H1 (cell line): ENCODE results near the gene IGFL2. TPM values are rescaled to one million over a fixed set of nuclear protein-coding genes. Genes with fewer than 3 reads are reported as not detected.
A peak's percentile ranks its signal among the peaks of the same experiment; 100 is the strongest.

Experiments
- CTCF ChIA-PET: fragments of 300-600 bp; sonication (Branson Sonifier 250); formaldehyde crosslinking; loops from one replicate; lab custom pipeline; 2021; ENCODE audit not compliant: partially characterized antibody; lab: Charles Lee
- POLR2A ChIA-PET: fragments of 300-600 bp; sonication (Branson Sonifier 250); formaldehyde crosslinking; loops from one replicate; lab custom pipeline; 2021; ENCODE audit warnings: inconsistent platforms; ENCODE audit not compliant: partially characterized antibody; lab: Charles Lee
- DNase-seq, 2 experiments: peaks; one replicate each; pipeline versions ENCODE4 v3.0.0 to v3.0.0-alpha.2; 2010 to 2022; ENCODE audit warnings: low spot score in 2 of 2, low read depth in 1 of 2, mixed read lengths in 1 of 2
- FAIRE-seq: peaks from 2 replicates; lab custom pipeline; 2011; peaks lifted over from hg19 to GRCh38; lab: Jason Lieb, UNC
- H2AFZ ChIP-seq: 2 replicates; pipeline ENCODE4 v1.8.1; 2012; ENCODE audit warnings: low read length, inconsistent platforms
- H2AK5ac ChIP-seq: 2 replicates; pipeline ENCODE4 v1.6.1; 2013; ENCODE audit warnings: low read depth, low read length
- H2BK120ac ChIP-seq: replicated peaks from 2 replicates; pipeline ENCODE3; 2013; ENCODE audit warnings: low read depth, low read length, inconsistent platforms
- H2BK12ac ChIP-seq: 2 replicates; pipeline ENCODE4 v1.6.1; 2013; ENCODE audit warnings: low read depth, low read length
- H2BK15ac ChIP-seq: 2 replicates; pipeline ENCODE4 v1.6.1; 2013; ENCODE audit warnings: low read length
- H2BK20ac ChIP-seq: 2 replicates; pipeline ENCODE4 v1.6.1; 2013; ENCODE audit warnings: low read length
- H2BK5ac ChIP-seq: 2 replicates; pipeline ENCODE4 v1.6.1; 2013; ENCODE audit warnings: low read depth, low read length
- H3K14ac ChIP-seq: 2 replicates; pipeline ENCODE4 v1.6.1; 2013; ENCODE audit warnings: inconsistent platforms; ENCODE audit not compliant: insufficient read length
- H3K18ac ChIP-seq: 2 replicates; pipeline ENCODE4 v1.6.1; 2013; ENCODE audit warnings: low read length; ENCODE audit errors: extremely low read depth
- H3K23ac ChIP-seq: 2 replicates; pipeline ENCODE4 v1.6.1; 2013; ENCODE audit warnings: inconsistent platforms; ENCODE audit not compliant: insufficient read length
- H3K23me2 ChIP-seq: 2 replicates; pipeline ENCODE4 v1.6.1; 2013; ENCODE audit warnings: low read depth, low read length
- H3K27ac ChIP-seq: 2 replicates; pipeline ENCODE4 v1.6.1; 2011; ENCODE audit warnings: low read depth, low read length, inconsistent platforms
- H3K27me3 ChIP-seq, 4 experiments: replicated peaks in 1 of 4; 1 replicate in 1 of 4; 2 replicates in 3 of 4; pipeline versions ENCODE4 v1.6.1 to v1.8.1; 2011 to 2013; ENCODE audit warnings: low read length in 3 of 4, mild to moderate bottlenecking in 3 of 4, inconsistent platforms in 2 of 4, mixed read lengths in 2 of 4, moderate library complexity in 1 of 4; ENCODE audit not compliant: control insufficient read depth in 3 of 4, insufficient read depth in 3 of 4; ENCODE audit errors: extremely low read depth in 1 of 4
- H3K36me3 ChIP-seq, 4 experiments: 2 replicates each; pipeline versions ENCODE4 v1.6.1 to v1.8.1; 2011 to 2013; ENCODE audit warnings: mild to moderate bottlenecking in 4 of 4, low read length in 3 of 4, moderate library complexity in 2 of 4, control low read depth in 1 of 4, inconsistent platforms in 1 of 4; ENCODE audit not compliant: insufficient read depth in 4 of 4, control insufficient read depth in 2 of 4
- H3K4ac ChIP-seq: replicated peaks from 2 replicates; pipeline ENCODE3; 2013; ENCODE audit warnings: low read length, low read depth, mixed read lengths, inconsistent platforms; ENCODE audit not compliant: insufficient read length
- H3K4me1 ChIP-seq, 4 experiments: replicated peaks in 1 of 4; 1 replicate in 1 of 4; 2 replicates in 3 of 4; pipeline versions ENCODE4 v1.6.1 to v1.8.1; 2011 to 2013; ENCODE audit warnings: low read length in 3 of 4, inconsistent platforms in 2 of 4, mixed read lengths in 1 of 4; ENCODE audit not compliant: insufficient read depth in 4 of 4, control insufficient read depth in 3 of 4
- H3K4me2 ChIP-seq, 2 experiments: 2 replicates each; pipeline versions ENCODE4 v1.6.1 to v1.8.1; 2011 to 2013; ENCODE audit warnings: low read depth in 2 of 2, low read length in 2 of 2, control low read depth in 1 of 2, inconsistent platforms in 1 of 2, mild to moderate bottlenecking in 1 of 2; ENCODE audit not compliant: insufficient read depth in 1 of 2
- H3K4me3 ChIP-seq, 4 experiments: fragments of 200-600, 300-600 bp in 1 of 4; sonication (generic), shearing (Covaris generic), sonication (Bioruptor Twin) in 1 of 4; 2 replicates each; pipeline versions ENCODE4 v1.5.1 to v1.8.1; 2011 to 2016; ENCODE audit warnings: low read length in 4 of 4, low read depth in 3 of 4, control low read depth in 2 of 4, inconsistent platforms in 2 of 4, mild to moderate bottlenecking in 2 of 4, mixed read lengths in 1 of 4, moderate library complexity in 1 of 4; ENCODE audit not compliant: insufficient read depth in 2 of 4; ENCODE audit errors: extremely low read depth in 1 of 4
- H3K56ac ChIP-seq: replicated peaks from 2 replicates; pipeline ENCODE3; 2013; ENCODE audit warnings: low read depth, mild to moderate bottlenecking, mixed read lengths, low read length, inconsistent platforms; ENCODE audit not compliant: insufficient read length
- H3K79me1 ChIP-seq: 2 replicates; pipeline ENCODE4 v1.6.1; 2013; ENCODE audit warnings: low read depth, low read length, control low read depth
- H3K79me2 ChIP-seq, 2 experiments: 2 replicates each; pipeline versions ENCODE4 v1.6.1 to v1.8.1; 2012 to 2013; ENCODE audit warnings: low read length in 2 of 2, mild to moderate bottlenecking in 2 of 2, inconsistent platforms in 1 of 2; ENCODE audit not compliant: insufficient read depth in 2 of 2, control insufficient read depth in 1 of 2
- H3K9ac ChIP-seq, 4 experiments: replicated peaks in 1 of 4; 1 replicate in 1 of 4; 2 replicates in 3 of 4; pipeline versions ENCODE4 v1.6.1 to v1.8.1; 2011 to 2013; ENCODE audit warnings: low read depth in 3 of 4, low read length in 3 of 4, control low read depth in 2 of 4, mild to moderate bottlenecking in 2 of 4, moderate library complexity in 2 of 4, inconsistent platforms in 1 of 4; ENCODE audit errors: extremely low read depth in 1 of 4
- H3K9me3 ChIP-seq, 2 experiments: 2 replicates each; pipeline versions ENCODE4 v1.6.1 to v1.8.1; 2012 to 2013; ENCODE audit warnings: mild to moderate bottlenecking in 2 of 2, moderate library complexity in 2 of 2, control low read depth in 1 of 2, inconsistent platforms in 1 of 2, low read depth in 1 of 2, low read length in 1 of 2, mixed read lengths in 1 of 2; ENCODE audit not compliant: insufficient read depth in 2 of 2
- H4K20me1 ChIP-seq, 2 experiments: replicated peaks in 1 of 2; 2 replicates each; pipeline versions ENCODE3 to v1.8.1; 2011 to 2013; ENCODE audit warnings: inconsistent platforms in 2 of 2, low read length in 2 of 2, mild to moderate bottlenecking in 1 of 2; ENCODE audit not compliant: insufficient read depth in 2 of 2, control insufficient read depth in 1 of 2
- H4K5ac ChIP-seq: 2 replicates; pipeline ENCODE4 v1.6.1; 2013; ENCODE audit warnings: low read length, low read depth, mixed read lengths, inconsistent platforms; ENCODE audit not compliant: insufficient read length
- H4K8ac ChIP-seq: 2 replicates; pipeline ENCODE4 v1.8.0; 2013; ENCODE audit warnings: mild to moderate bottlenecking, moderate library complexity, low read length, inconsistent platforms; ENCODE audit not compliant: insufficient read depth; ENCODE audit errors: extremely low read depth
- H4K91ac ChIP-seq: replicated peaks from 2 replicates; pipeline ENCODE3; 2013; ENCODE audit warnings: low read length, mixed read lengths, inconsistent platforms; ENCODE audit not compliant: insufficient read length
- ATF2 ChIP-seq: IDR thresholded peaks from 2 replicates; pipeline ENCODE4 v1.6.1; 2012; ENCODE audit warnings: low read length, inconsistent platforms
- CBX5 ChIP-seq: fragments of 300-800, 300-1000 bp; sonication (generic); IDR thresholded peaks from 2 replicates; pipeline ENCODE4 v1.7.1; 2016; ENCODE audit warnings: antibody characterized with exemption, low read length, low read depth
- CHD2 ChIP-seq: IDR thresholded peaks from 2 replicates; pipeline ENCODE4 v1.6.1; 2012; ENCODE audit warnings: low read length, improper control_type of control experiment
- EGR1 ChIP-seq: IDR thresholded peaks from 2 replicates; pipeline ENCODE4 v1.6.1; 2011; ENCODE audit warnings: low read depth, low read length, borderline replicate concordance
- FOSL1 ChIP-seq: IDR thresholded peaks from 2 replicates; pipeline ENCODE4 v1.6.1; 2011; ENCODE audit warnings: mild to moderate bottlenecking, low read depth, low read length, moderate library complexity; ENCODE audit not compliant: insufficient read depth
- HDAC6 ChIP-seq: IDR thresholded peaks from one replicate; pipeline ENCODE4 v1.7.1; 2012; ENCODE audit warnings: low read depth, mild to moderate bottlenecking, inconsistent platforms, low read length, moderate library complexity
- MAX ChIP-seq: IDR thresholded peaks from 2 replicates; pipeline ENCODE4 v1.6.1; 2012; ENCODE audit warnings: inconsistent platforms
- RBBP5 ChIP-seq: IDR thresholded peaks from 2 replicates; pipeline ENCODE4 v1.7.1; 2012; ENCODE audit warnings: low read depth, mild to moderate bottlenecking, inconsistent platforms, low read length, moderate library complexity, borderline replicate concordance
- SIX5 ChIP-seq: IDR thresholded peaks from 2 replicates; pipeline ENCODE4 v1.6.1; 2011; ENCODE audit warnings: mild to moderate bottlenecking, low read depth, low read length
- SRF ChIP-seq: IDR thresholded peaks from 2 replicates; pipeline ENCODE4 v1.6.1; 2011; ENCODE audit warnings: mild to moderate bottlenecking, low read depth, low read length, moderate library complexity
- TAF1 ChIP-seq: IDR thresholded peaks from 2 replicates; pipeline ENCODE4 v1.6.1; 2011; ENCODE audit warnings: mild to moderate bottlenecking, low read depth, low read length
- TAF7 ChIP-seq: optimal IDR thresholded peaks from 2 replicates; pipeline ENCODE3; 2011; ENCODE audit warnings: low read depth, mild to moderate bottlenecking, inconsistent platforms, low read length, moderate library complexity, borderline replicate concordance
- YY1 ChIP-seq: IDR thresholded peaks from 2 replicates; pipeline ENCODE4 v1.6.1; 2011; ENCODE audit warnings: low read depth, mild to moderate bottlenecking, low read length
- WGBS, 2 experiments: shearing (Covaris generic) in 1 of 2; methylation state at CpG; one replicate each; pipeline versions ENCODE4 v1.1.6 to v1.1.7; 2013 to 2015; ENCODE audit warnings: low lambda C conversion rate in 2 of 2, mixed read lengths in 2 of 2, inconsistent platforms in 1 of 2, low coverage in 1 of 2, missing lambda C conversion rate in 1 of 2; ENCODE audit not compliant: insufficient replicate concordance in 2 of 2, insufficient coverage in 1 of 2, insufficient read length in 1 of 2; ENCODE audit errors: extremely low coverage in 1 of 2, missing lambda C conversion rate in 1 of 2; 5-methylcytosine and 5-hydroxymethylcytosine counted together
- polyA plus RNA-seq, 7 experiments: library from polyadenylated mRNA; depleted of rRNA in 3 of 7; stranded (reverse) in 5 of 7; unstranded in 2 of 7; fragments of >200 nt in 5 of 7; fragments of 200-250 nt in 2 of 7; gene quantifications; 1 replicate in 5 of 7; 2 replicates in 1 of 7; 4 replicates in 1 of 7; pipeline versions ENCODE4 v1.2.1 to v1.2.3, GENCODE V29; 2011 to 2013; ENCODE audit warnings: missing spikeins in 2 of 7, mixed read lengths in 2 of 7
- total RNA-seq: library from RNA; stranded (reverse); fragmentation: NEBNext Ultra II Directional; extraction: Animal tissue kit (Norgen Biotek cat#: 25700); gene quantifications from 2 replicates; pipeline ENCODE4 v1.2.1, GENCODE V29; 2021

IGFL2 gene
- total and polyA plus RNA-seq, 2 of the 8 experiments (the other 6 are each of a cell fraction or from before 2014, with no cell fraction given), result not detected

- no peaks in the 10 kb centered on the region for H3K79me1 ChIP-seq
- H3K4ac ChIP-seq, result no peak overlapping the region
- no peak overlapping the region for H3K14ac ChIP-seq
- FAIRE-seq, result no peak
- H3K9ac ChIP-seq, result peak overlapping the region in 1 of 4 experiments; percentile 18; a peak in 1 of 7 replicates
- H2AFZ ChIP-seq, result no peak overlapping the region
- no peak overlapping the region for H3K4me2 ChIP-seq
- H3K4me1 ChIP-seq, result no peaks in the 10 kb centered on the region
- no peaks in the 10 kb centered on the region for H3K79me2 ChIP-seq
- H3K18ac ChIP-seq, result no peak overlapping the region
- DNase-seq, result no peak
- no peaks in the 10 kb centered on the region for H4K20me1 ChIP-seq
- CTCF ChIA-PET, result interaction anchor here (1.0 kb wide), 1 partner anchor 154 kb away, joined by 3 read pairs; no protein-coding TSS in a partner anchor
- no peak overlapping the region for H3K56ac ChIP-seq
- 0 out of 2 replicates have a peak overlapping the region, but pooled peaks have one; percentile 21 for H2BK5ac ChIP-seq
- H3K27me3 ChIP-seq, result no peaks in the 10 kb centered on the region
- H4K5ac ChIP-seq, result no peak overlapping the region
- no peak overlapping the region; the same call in 1 of the 2 replicates for H2BK15ac ChIP-seq
- no peak overlapping the region for H2BK20ac ChIP-seq
- H3K9me3 ChIP-seq, result no peaks in the 10 kb centered on the region
- no peaks in the 10 kb centered on the region for H3K23me2 ChIP-seq
- H2BK120ac ChIP-seq, result no peak overlapping the region
- WGBS, 2 experiments, result 89% methylated on average over 8 of the region's 8 CpGs; no CpG with 5 or more reads in 1 of the 2 experiments
- H4K91ac ChIP-seq, result no peak overlapping the region
- no peak overlapping the region for H3K4me3 ChIP-seq
- POLR2A ChIA-PET, result no interaction called here
- peak overlapping the region; percentile 82; the same call in 1 of the 2 replicates for H2AK5ac ChIP-seq
- no peaks in the 10 kb centered on the region for H3K36me3 ChIP-seq
- no peak overlapping the region for H3K27ac ChIP-seq
- H4K8ac ChIP-seq, result no peak overlapping the region
- no peak overlapping the region for H3K23ac ChIP-seq
- peak overlapping the region; percentile 96 for H2BK12ac ChIP-seq
- TF ChIP-seq TAF7 (no peak), EGR1 (no peak), CHD2 (no peak), CBX5 (no peak), RBBP5 (no peak), ATF2 (no peak), MAX (no peak), HDAC6 (no peak), FOSL1 (no peak), SIX5 (no peak), YY1 (no peak), TAF1 (no peak), SRF (no peak)
These were observed 34.4 kb downstream of the IGFL2 start for GRCh38 chr19:46182476-46182875.
